HCT116 (cell line): Measurements from ENCODE around the gene CTBP1. TPM values are rescaled to one million over a fixed set of nuclear protein-coding genes. Genes with fewer than 3 reads are reported as not detected.

Experiments
- ATAC-seq: fragments of 200-7000 bp; cut with Tn5 transposase; 2 replicates; pipeline ENCODE4 v1.9.1; 2020; ENCODE audit warnings: mild to moderate bottlenecking, moderate library complexity
- BruUV-seq: library from RNA; stranded (reverse); fragments of 400-500 nt; replicated peaks from 2 replicates; lab custom pipeline; 2021; lab: Mats Ljungman, UMichigan
- CTCF ChIA-PET: fragments of 300-600 bp; sonication (Branson Sonifier 250); formaldehyde crosslinking; loops from one replicate; lab custom pipeline; 2021; ENCODE audit warnings: antibody characterized with exemption; lab: Charles Lee
- POLR2A ChIA-PET: fragments of 300-600, 350-600 bp; sonication (Branson Sonifier 250); formaldehyde crosslinking; loops from one replicate; lab custom pipeline; 2021; ENCODE audit warnings: antibody characterized with exemption; lab: Charles Lee
- RAD21 ChIA-PET, 2 experiments: fragments of 300-600 bp; sonication (Branson Sonifier 250); formaldehyde crosslinking; loops; one replicate each; lab custom pipeline; 2023; ENCODE audit warnings: low total read pairs in 2 of 2; ENCODE audit not compliant: uncharacterized antibody in 2 of 2, unreplicated experiment in 2 of 2, low non-redundant PET in 1 of 2; lab: Charles Lee
- DNase-seq: peaks from one replicate; pipeline ENCODE4 v3.0.0-alpha.2; 2010; ENCODE audit warnings: low read depth, low spot score
- H2AFZ ChIP-seq: fragments of 200-600 bp; shearing (Covaris generic), sonication (generic); 2 replicates; pipeline ENCODE4 v1.6.1; 2017; ENCODE audit warnings: low read depth, mixed run types, mixed read lengths, antibody characterized with exemption, low read length; ENCODE audit not compliant: poor library complexity, severe bottlenecking
- H3K27ac ChIP-seq: 2 replicates; pipeline ENCODE4 v1.5.1; 2012; ENCODE audit warnings: low read depth, low read length
- H3K27me3 ChIP-seq: fragments of 200-600 bp; sonication (generic); 2 replicates; pipeline ENCODE4 v1.6.1; 2016; ENCODE audit warnings: mixed run types, low read length, mixed read lengths; ENCODE audit not compliant: insufficient read depth
- H3K36me3 ChIP-seq, 2 experiments: fragments of 200-500 bp in 1 of 2; fragments of 200-600 bp in 1 of 2; sonication (Bioruptor generic) in 1 of 2; sonication (generic) in 1 of 2; 2 replicates each; pipeline versions ENCODE4 v1.5.1 to v1.6.1; 2014 to 2016; ENCODE audit warnings: low read length in 2 of 2, inconsistent platforms in 1 of 2, mixed read lengths in 1 of 2, mixed run types in 1 of 2; ENCODE audit not compliant: insufficient read depth in 2 of 2, control insufficient read depth in 1 of 2
- H3K4me1 ChIP-seq, 2 experiments: fragments of 200-600 bp in 1 of 2; sonication (generic) in 1 of 2; 2 replicates each; pipeline versions ENCODE4 v1.5.1 to v1.6.1; 2012 to 2017; ENCODE audit warnings: low read length in 2 of 2, inconsistent platforms in 1 of 2, mild to moderate bottlenecking in 1 of 2, mixed read lengths in 1 of 2, mixed run types in 1 of 2, moderate library complexity in 1 of 2; ENCODE audit not compliant: insufficient read depth in 2 of 2, control insufficient read depth in 1 of 2
- H3K4me2 ChIP-seq: fragments of 200-600 bp; sonication (generic); 2 replicates; pipeline ENCODE4 v1.6.1; 2017; ENCODE audit warnings: mixed run types, low read length, mixed read lengths
- H3K4me3 ChIP-seq, 2 experiments: fragments of 200-600 bp in 1 of 2; sonication (generic) in 1 of 2; replicated peaks in 1 of 2; 2 replicates each; pipeline ENCODE4 v1.5.1; 2011 to 2016; ENCODE audit warnings: low read length in 2 of 2, control low read depth in 1 of 2, low read depth in 1 of 2, mild to moderate bottlenecking in 1 of 2, mixed read lengths in 1 of 2, mixed run types in 1 of 2
- H3K79me2 ChIP-seq: fragments of 200-600 bp; sonication (generic); 2 replicates; pipeline ENCODE4 v1.6.1; 2017; ENCODE audit warnings: mild to moderate bottlenecking, mixed run types, low read length, moderate library complexity, mixed read lengths; ENCODE audit not compliant: insufficient read depth
- H3K9ac ChIP-seq: fragments of 200-600 bp; sonication (generic); 2 replicates; pipeline ENCODE4 v1.6.1; 2016; ENCODE audit warnings: low read length, mixed read lengths
- H3K9me2 ChIP-seq: fragments of 200-600 bp; sonication (generic), shearing (Covaris generic); 2 replicates; pipeline ENCODE4 v1.6.1; 2017; ENCODE audit warnings: mixed run types, mild to moderate bottlenecking, moderate library complexity; ENCODE audit not compliant: insufficient read depth
- H3K9me3 ChIP-seq, 2 experiments: fragments of 200-500 bp in 1 of 2; fragments of 200-600 bp in 1 of 2; sonication (Bioruptor generic) in 1 of 2; sonication (generic) in 1 of 2; 2 replicates each; pipeline ENCODE4 v1.6.1; 2014 to 2017; ENCODE audit warnings: low read length in 2 of 2, mixed read lengths in 2 of 2, inconsistent platforms in 1 of 2, low read depth in 1 of 2, mild to moderate bottlenecking in 1 of 2, mixed run types in 1 of 2, moderate library complexity in 1 of 2; ENCODE audit not compliant: control insufficient read depth in 1 of 2, insufficient read depth in 1 of 2
- H4K20me1 ChIP-seq: fragments of 200-600 bp; sonication (generic), shearing (Covaris generic); 2 replicates; pipeline ENCODE4 v1.6.1; 2017; ENCODE audit warnings: mixed run types, mild to moderate bottlenecking, moderate library complexity; ENCODE audit not compliant: insufficient read depth
- CBX3 ChIP-seq: IDR thresholded peaks from 2 replicates; pipeline ENCODE4 v1.6.1; 2012; ENCODE audit warnings: low read depth
- CEBPB ChIP-seq: IDR thresholded peaks from 2 replicates; pipeline ENCODE4 v1.6.1; 2012; ENCODE audit warnings: low read depth
- EZH2phosphoT487 ChIP-seq: fragments of 200-600 bp; IDR thresholded peaks from 2 replicates; pipeline ENCODE4 v1.6.1; 2018; ENCODE audit warnings: antibody characterized with exemption, borderline replicate concordance
- FOSL1 ChIP-seq: IDR thresholded peaks from 2 replicates; pipeline ENCODE4 v1.6.1; 2012; ENCODE audit warnings: low read depth
- MAX ChIP-seq: IDR thresholded peaks from 2 replicates; pipeline ENCODE4 v1.6.1; 2012
- POLR2AphosphoS5 ChIP-seq: IDR thresholded peaks from 2 replicates; pipeline ENCODE4 v1.6.1; 2011; ENCODE audit warnings: mild to moderate bottlenecking, low read depth, low read length, moderate library complexity
- REST ChIP-seq: IDR thresholded peaks from 2 replicates; pipeline ENCODE4 v1.6.1; 2012; ENCODE audit warnings: low read depth
- SRF ChIP-seq: IDR thresholded peaks from 2 replicates; pipeline ENCODE4 v1.6.1; 2012; ENCODE audit warnings: low read depth
- TCF7L2 ChIP-seq: IDR thresholded peaks from 2 replicates; pipeline ENCODE4 v1.7.0; 2011; ENCODE audit warnings: borderline replicate concordance, inconsistent platforms; ENCODE audit not compliant: insufficient read depth, insufficient read length; ENCODE audit errors: extremely low read depth
- ZBTB33 ChIP-seq: IDR thresholded peaks from 2 replicates; pipeline ENCODE4 v1.6.1; 2011; ENCODE audit warnings: mild to moderate bottlenecking, low read length, moderate library complexity; ENCODE audit not compliant: insufficient replicate concordance; ENCODE audit errors: extremely low read depth
- ZNF274 ChIP-seq: fragments of 200-500 bp; sonication (Bioruptor generic); IDR thresholded peaks from 2 replicates; pipeline ENCODE4 v1.6.1; 2014; ENCODE audit warnings: mild to moderate bottlenecking, low read depth, low read length, inconsistent platforms
- intact Hi-C: fragments of 100-400 bp; cut with micrococcal nuclease; formaldehyde crosslinking; loops from 2 replicates; pipeline ENCODE4 v1.10.0; 2022
- total RNA-seq: library from RNA; stranded (reverse); gene quantifications from one replicate; pipeline ENCODE4 v1.2.1, GENCODE V29; 2021; ENCODE audit not compliant: unreplicated experiment

Gene CTBP1
- total RNA-seq, 1 experiment from 2014 or later = 175 TPM

GRCh38 chr4:1239141-1239949 is 9.6 kb downstream of the CTBP1 start (continued):
- TF ChIP-seq CEBPB = no peak
- no peak for TF ChIP-seq SRF

- TF ChIP-seq FOSL1 (no peak), CBX3 (no peak), ZBTB33 (no peak), EZH2phosphoT487 (no peak), MAX (no peak), ZNF274 (no peak), TCF7L2 (no peak), POLR2AphosphoS5 (no peak), REST (no peak)
- no peak overlapping the region for H3K27ac ChIP-seq
- POLR2A ChIA-PET = no interaction called here
- no peak overlapping the region for H2AFZ ChIP-seq
- H4K20me1 ChIP-seq = no peaks in the 10 kb centered on the region
- no peaks in the 10 kb centered on the region for H3K9me2 ChIP-seq
- RAD21 ChIA-PET = no interaction called here
- DNase-seq (no peak), ATAC-seq (no peak)
- H3K4me1 ChIP-seq = no peaks in the 10 kb centered on the region
- CTCF ChIA-PET = no interaction called here
- no peak overlapping the region for H3K4me2 ChIP-seq
- BruUV-seq = no TSS peak
- intact Hi-C loops = no loop called here
- H3K27me3 ChIP-seq = no peaks in the 10 kb centered on the region
- H3K4me3 ChIP-seq = no peak overlapping the region
- no peaks in the 10 kb centered on the region for H3K9me3 ChIP-seq
- no peak overlapping the region for H3K9ac ChIP-seq
- peaks cover 21 to 34% of the 10 kb centered on the region in 2 experiments; a peak in 3 of 4 replicates for H3K36me3 ChIP-seq
- peaks cover 61% of the 10 kb centered on the region for H3K79me2 ChIP-seq
These were observed 10.3 kb downstream of the CTBP1 start for GRCh38 chr4:1238676-1239000.
